Esophagus squamous epithelium (tissue), 5 donors: ENCODE measurements around the gene DKK3. TPM values are rescaled to one million over a fixed set of nuclear protein-coding genes. Genes with fewer than 3 reads are reported as not detected.

Source experiments
- DNase-seq: peaks from one replicate; lab custom pipeline; 2025; lab: John Stamatoyannopoulos, UW
- H3K27ac ChIP-seq, 4 donors: fragments of 200-600 bp; sonication (generic); one replicate each; pipeline ENCODE4 v1.5.1; 2016 to 2019; ENCODE audit warnings: mild to moderate bottlenecking in 1 of 4
- H3K27me3 ChIP-seq, 4 donors: fragments of 200-600 bp; sonication (generic); 1 replicate in 3 of 4; 2 replicates in 1 of 4; pipeline versions ENCODE4 v1.5.1 to v1.6.0; 2017 to 2021; ENCODE audit warnings: antibody characterized with exemption in 1 of 4
- H3K36me3 ChIP-seq, 3 donors: fragments of 200-600 bp; sonication (generic); one replicate each; pipeline ENCODE4 v1.5.1; 2016 to 2019
- H3K4me1 ChIP-seq, 3 donors: fragments of 200-600 bp; sonication (generic); one replicate each; pipeline ENCODE4 v1.5.1; 2017 to 2019
- H3K4me3 ChIP-seq, 4 donors: fragments of 200-600 bp; sonication (generic); 1 replicate in 3 of 4; 2 replicates in 1 of 4; pipeline ENCODE4 v1.5.1; 2016 to 2019; ENCODE audit warnings: mild to moderate bottlenecking in 2 of 4, moderate library complexity in 1 of 4
- H3K9me3 ChIP-seq, 3 donors: fragments of 200-600 bp; sonication (generic); one replicate each; pipeline ENCODE4 v1.5.1; 2016 to 2019
- CTCF ChIP-seq, 6 experiments: fragments of 450-650 bp in 4 of 6; fragments of 200-600 bp in 2 of 6; sonication (generic) in 2 of 6; IDR thresholded peaks; one replicate each; pipeline ENCODE4 v1.5.1; 2016 to 2019; ENCODE audit warnings: antibody characterized with exemption in 6 of 6, mild to moderate bottlenecking in 4 of 6, moderate library complexity in 4 of 6
- POLR2A ChIP-seq, 4 donors: fragments of 450-650 bp; IDR thresholded peaks; one replicate each; pipeline ENCODE4 v1.6.1; 2017; ENCODE audit warnings: antibody characterized with exemption in 4 of 4, mild to moderate bottlenecking in 4 of 4, moderate library complexity in 3 of 4
- WGBS, 2 donors: methylation state at CpG; one replicate each; pipeline ENCODE4 v1.1.5; 2018; 5-methylcytosine and 5-hydroxymethylcytosine counted together
- intact Hi-C: fragments of 100-400 bp; cut with DNase I; formaldehyde crosslinking; loops from one replicate; pipeline ENCODE4 v1.15.0; 2022
- total RNA-seq, 4 donors: library from RNA; depleted of rRNA; stranded (reverse); fragments of >200 nt; gene quantifications; one replicate each; pipeline ENCODE4 v1.1.0, GENCODE V29; 2016
- donor health status: DM: yes; HTN: yes; CAD: no.

DKK3 gene
- total RNA-seq, 4 donors from 2014 or later: 24.8 to 112 (median 44.5) TPM

DNA sequence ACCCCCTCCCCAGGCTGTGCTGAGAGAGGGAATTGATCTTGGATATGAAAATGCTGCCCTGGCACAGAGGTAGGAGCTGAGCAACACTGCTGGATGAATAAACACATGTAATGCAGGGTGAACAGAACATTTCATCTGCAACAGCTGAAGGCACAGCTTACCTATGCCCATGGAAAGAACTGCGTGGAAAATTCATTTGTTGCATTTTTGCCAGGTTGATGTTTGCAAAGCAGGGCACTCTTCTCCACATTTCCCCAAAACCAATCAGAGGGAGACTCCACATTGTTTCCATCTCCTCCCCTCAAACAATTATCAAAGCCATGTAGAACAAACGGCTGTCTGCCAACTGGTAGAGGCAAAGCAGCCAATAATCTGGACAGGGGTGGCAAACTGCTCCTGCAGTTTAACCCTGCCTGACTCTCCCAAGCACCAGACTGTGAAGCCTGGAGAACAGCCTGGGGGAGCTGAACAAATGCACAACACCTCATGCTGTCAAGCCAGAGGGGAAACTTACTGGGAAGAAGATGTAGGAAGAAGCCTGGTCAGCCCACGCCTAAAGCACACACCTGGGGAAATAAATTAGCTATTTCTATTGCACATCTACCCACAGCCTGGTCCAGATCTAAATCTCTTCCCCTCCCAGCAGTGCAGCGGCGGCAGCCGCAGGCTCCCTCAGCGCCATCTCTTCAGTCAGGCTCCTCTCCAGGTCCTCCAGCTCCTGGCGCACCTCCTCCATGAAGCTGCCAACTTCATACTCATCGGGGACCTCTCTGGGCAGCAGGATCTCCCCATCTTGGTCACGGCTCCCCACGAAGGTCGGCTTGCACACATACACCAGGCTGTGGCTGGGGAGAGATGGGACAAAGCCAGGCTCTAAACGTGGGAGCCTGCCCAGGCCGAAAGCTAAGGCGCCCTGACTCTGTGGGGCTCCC is 44.3 kb downstream of the DKK3 start:
- peaks cover 0 to 16% (median 0%) of the 10 kb centered on the region in 3 donors for H3K36me3 ChIP-seq
- TF ChIP-seq CTCF (IDR thresholded peaks at IDR 0.05): no peak
- TF ChIP-seq POLR2A (IDR thresholded peaks at IDR 0.05): no peak
- 72 to 78% methylated on average over 11 to 13 of the region's 15 CpGs for WGBS, 2 donors
- no peaks in the 10 kb centered on the region for H3K27me3 ChIP-seq
- intact Hi-C loops: loop anchor here (10.0 kb wide), 1 partner anchor 81 kb away; no protein-coding TSS in a partner anchor
- H3K4me1 ChIP-seq: peaks cover 0 to 13% (median 0%) of the 10 kb centered on the region in 3 donors
- no peak overlapping the region for H3K4me3 ChIP-seq
- no peaks in the 10 kb centered on the region for H3K9me3 ChIP-seq
- H3K27ac ChIP-seq: no peak overlapping the region
- DNase-seq: no peak

GRCh38 chr11:11963067-11963466 is 45.4 kb downstream of the DKK3 start:
- peaks cover 0 to 5% (median 0%) of the 10 kb centered on the region in 3 donors for H3K4me1 ChIP-seq
- H3K27ac ChIP-seq: no peak overlapping the region
- no peaks in the 10 kb centered on the region for H3K27me3 ChIP-seq
- H3K9me3 ChIP-seq: no peaks in the 10 kb centered on the region
- 88 to 91% methylated on average over 7 of the region's 7 CpGs for WGBS, 2 donors
- no peak overlapping the region for H3K4me3 ChIP-seq
- intact Hi-C loops: loop anchor here (10.0 kb wide), 1 partner anchor 82 kb away; no protein-coding TSS in a partner anchor
- no peak for DNase-seq
- peaks cover 0 to 25% (median 0%) of the 10 kb centered on the region in 3 donors for H3K36me3 ChIP-seq
- TF ChIP-seq POLR2A (IDR thresholded peaks at IDR 0.05) (no peak), CTCF (IDR thresholded peaks at IDR 0.05) (no peak)

DNA sequence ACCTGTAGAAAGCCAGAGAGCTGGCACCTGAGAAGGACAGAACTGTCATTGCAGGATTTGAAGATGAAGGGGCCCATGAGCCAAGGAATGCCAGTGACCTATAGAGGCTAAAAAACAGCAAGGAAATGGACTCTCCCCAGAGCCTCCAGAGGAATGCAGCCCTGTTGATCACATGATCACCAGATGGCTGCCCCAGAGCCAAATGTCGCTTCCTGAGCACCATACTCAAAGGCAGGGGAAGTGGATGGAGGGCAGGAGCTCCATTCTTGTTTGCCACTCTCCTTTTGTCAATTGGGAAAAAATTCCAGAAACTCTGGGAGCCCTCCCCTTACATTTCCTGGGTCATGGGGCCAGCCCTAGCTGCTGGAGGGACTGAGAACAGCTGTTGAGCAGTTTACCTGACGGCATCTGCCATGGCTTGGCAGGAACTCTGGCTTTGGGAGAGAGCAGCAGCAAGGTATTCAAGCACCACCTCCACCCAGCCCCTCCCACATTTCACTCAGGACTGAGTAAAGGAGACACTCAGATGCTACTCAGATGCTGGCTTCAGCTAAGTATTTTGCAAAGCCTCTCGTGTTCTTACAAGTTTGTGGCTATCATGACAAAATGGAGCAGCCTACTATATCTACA is 46.9 kb downstream of the DKK3 start:
- H3K9me3 ChIP-seq: no peaks in the 10 kb centered on the region
- no peak overlapping the region for H3K4me3 ChIP-seq
- H3K27me3 ChIP-seq: no peaks in the 10 kb centered on the region
- H3K4me1 ChIP-seq: peaks cover 0 to 5% (median 0%) of the 10 kb centered on the region in 3 donors
- TF ChIP-seq POLR2A (IDR thresholded peaks at IDR 0.05) (no peak), CTCF (IDR thresholded peaks at IDR 0.05) (no peak)
- intact Hi-C loops: loop anchor here (10.0 kb wide), 1 partner anchor 83 kb away; no protein-coding TSS in a partner anchor
- H3K36me3 ChIP-seq: peaks cover 0 to 34% (median 1%) of the 10 kb centered on the region in 3 donors
- no peak for DNase-seq
- 79 to 88% methylated on average over 2 to 3 of the region's 3 CpGs for WGBS, 2 donors
- no peak overlapping the region for H3K27ac ChIP-seq

- WGBS, 2 donors: 55 to 71% methylated on average over 1 of the region's 1 CpG
- intact Hi-C loops: loop anchor here (10.0 kb wide), 1 partner anchor 84 kb away; no protein-coding TSS in a partner anchor
- no peak for DNase-seq
Observed at GRCh38 chr11:11960687-11961086, 47.7 kb downstream of the DKK3 start.

More at GRCh38 chr11:11960687-11961086, 47.7 kb downstream of the DKK3 start:
- Histone ChIP-seq H3K36me3 (peaks cover 0 to 40% (median 9%) of the 10 kb centered on the region in 3 donors), H3K9me3 (no peaks in the 10 kb centered on the region), H3K4me3 (no peak overlapping the region), H3K27me3 (no peaks in the 10 kb centered on the region), H3K4me1 (peaks cover 0 to 5% (median 0%) of the 10 kb centered on the region in 3 donors), H3K27ac (no peak overlapping the region)
- no peak for TF ChIP-seq POLR2A (IDR thresholded peaks at IDR 0.05)
- no peak for TF ChIP-seq CTCF (IDR thresholded peaks at IDR 0.05)
